Mucosa of rectum (tissue), 2 donors: ENCODE data around the gene MTNR1A.
A peak's percentile ranks its signal among the peaks of the same experiment; 100 is the strongest.

Source experiments
- H3K27ac ChIP-seq, 2 donors: one replicate each; pipeline ENCODE4 v1.7.0; 2013; ENCODE audit warnings: inconsistent platforms in 2 of 2, low read depth in 2 of 2, low read length in 2 of 2
- H3K27me3 ChIP-seq, 2 donors: one replicate each; pipeline ENCODE4 v1.7.0; 2013; ENCODE audit warnings: low read length in 2 of 2; ENCODE audit not compliant: control insufficient read depth in 2 of 2, insufficient read depth in 2 of 2
- H3K36me3 ChIP-seq, 2 donors: one replicate each; pipeline ENCODE4 v1.7.0; 2013; ENCODE audit warnings: low read length in 2 of 2; ENCODE audit not compliant: control insufficient read depth in 2 of 2, insufficient read depth in 2 of 2
- H3K4me1 ChIP-seq, 2 donors: one replicate each; pipeline ENCODE4 v1.7.0; 2013; ENCODE audit warnings: low read length in 2 of 2, mild to moderate bottlenecking in 1 of 2; ENCODE audit not compliant: control insufficient read depth in 2 of 2, insufficient read depth in 2 of 2
- H3K4me3 ChIP-seq, 2 donors: one replicate each; pipeline ENCODE4 v1.7.0; 2013; ENCODE audit warnings: low read length in 2 of 2
- H3K9ac ChIP-seq, 2 donors: one replicate each; pipeline ENCODE4 v1.7.0; 2013; ENCODE audit warnings: low read length in 2 of 2, low read depth in 1 of 2, mild to moderate bottlenecking in 1 of 2
- H3K9me3 ChIP-seq, 2 donors: one replicate each; pipeline ENCODE4 v1.7.0; 2013; ENCODE audit warnings: low read length in 2 of 2; ENCODE audit not compliant: control insufficient read depth in 2 of 2
- donor health status: healthy.
- donor health status: Normal muscosa, but diverticular disease.

Gene MTNR1A

GRCh38 chr4:186554914-186555827 lies at the start of gene MTNR1A:
TSS of gene MTNR1A (minus strand) at chr4:186555567. CDS start at chr4:186555365, 202 bp downstream.
- Histone ChIP-seq H3K9ac (peak within 1 kb of the TSS; percentile 47 to 72), H3K4me1 (no peaks in the 10 kb centered on the region), H3K27me3 (peaks cover 0 to 3% of the 10 kb centered on the region in 2 donors), H3K4me3 (peak within 1 kb of the TSS; percentile 70 to 82), H3K36me3 (no peaks in the 10 kb centered on the region), H3K27ac (peak within 1 kb of the TSS; percentile 58 to 81), H3K9me3 (no peaks in the 10 kb centered on the region)

GRCh38 chr4:186604124-186604807 lies 48.9 kb upstream of the MTNR1A start:
- H3K9ac ChIP-seq, result no peak overlapping the region
- no peaks in the 10 kb centered on the region for H3K9me3 ChIP-seq
- H3K36me3 ChIP-seq, result peaks cover 65 to 74% of the 10 kb centered on the region in 2 donors
- H3K27me3 ChIP-seq, result no peaks in the 10 kb centered on the region
- H3K4me1 ChIP-seq, result no peaks in the 10 kb centered on the region
- no peak overlapping the region for H3K27ac ChIP-seq
- H3K4me3 ChIP-seq, result no peak overlapping the region

- Histone ChIP-seq H3K27ac (no peak overlapping the region), H3K4me3 (no peak overlapping the region), H3K27me3 (no peaks in the 10 kb centered on the region), H3K36me3 (peaks cover 63 to 74% of the 10 kb centered on the region in 2 donors), H3K4me1 (no peaks in the 10 kb centered on the region), H3K9ac (no peak overlapping the region), H3K9me3 (no peaks in the 10 kb centered on the region)
Observed at GRCh38 chr4:186602978-186603377, 47.6 kb upstream of the MTNR1A start.

GRCh38 chr4:186599483-186599882 lies 44.1 kb upstream of the MTNR1A start:
- Histone ChIP-seq H3K9ac (no peak overlapping the region), H3K27me3 (no peaks in the 10 kb centered on the region), H3K27ac (no peak overlapping the region), H3K9me3 (no peaks in the 10 kb centered on the region), H3K4me3 (no peak overlapping the region), H3K4me1 (no peaks in the 10 kb centered on the region), H3K36me3 (peaks cover 66 to 71% of the 10 kb centered on the region in 2 donors)

GRCh38 chr4:186598686-186599085 lies 43.3 kb upstream of the MTNR1A start:
- Histone ChIP-seq H3K36me3 (peaks cover 61 to 68% of the 10 kb centered on the region in 2 donors), H3K4me1 (no peaks in the 10 kb centered on the region), H3K9ac (no peak overlapping the region), H3K27ac (no peak overlapping the region), H3K27me3 (no peaks in the 10 kb centered on the region), H3K4me3 (no peak overlapping the region), H3K9me3 (no peaks in the 10 kb centered on the region)

GRCh38 chr4:186596850-186597390 lies 41.6 kb upstream of the MTNR1A start:
- Histone ChIP-seq H3K4me1 (no peaks in the 10 kb centered on the region), H3K27ac (no peak overlapping the region), H3K9ac (no peak overlapping the region), H3K36me3 (peaks cover 58 to 66% of the 10 kb centered on the region in 2 donors), H3K4me3 (no peak overlapping the region), H3K27me3 (no peaks in the 10 kb centered on the region), H3K9me3 (no peaks in the 10 kb centered on the region)

- Histone ChIP-seq H3K36me3 (peaks cover 62 to 69% of the 10 kb centered on the region in 2 donors), H3K9ac (no peak overlapping the region), H3K9me3 (no peaks in the 10 kb centered on the region), H3K27ac (no peak overlapping the region), H3K27me3 (no peaks in the 10 kb centered on the region), H3K4me1 (no peaks in the 10 kb centered on the region), H3K4me3 (no peak overlapping the region)
Observed at GRCh38 chr4:186596346-186596745, 41.0 kb upstream of the MTNR1A start.

- H3K4me3 ChIP-seq, result no peak overlapping the region
- no peak overlapping the region for H3K9ac ChIP-seq
- H3K9me3 ChIP-seq, result no peaks in the 10 kb centered on the region
- H3K27ac ChIP-seq, result peak overlapping the region in 1 of 2 donors; percentile 9
- no peaks in the 10 kb centered on the region for H3K27me3 ChIP-seq
- no peaks in the 10 kb centered on the region for H3K4me1 ChIP-seq
- H3K36me3 ChIP-seq, result peaks cover 62 to 66% of the 10 kb centered on the region in 2 donors
Observed at GRCh38 chr4:186593587-186593973, 38.2 kb upstream of the MTNR1A start.

GRCh38 chr4:186592966-186593586 lies 37.7 kb upstream of the MTNR1A start:
- H3K9ac ChIP-seq, result no peak overlapping the region
- H3K27me3 ChIP-seq, result no peaks in the 10 kb centered on the region
- no peak overlapping the region for H3K4me3 ChIP-seq
- peaks cover 63 to 69% of the 10 kb centered on the region in 2 donors for H3K36me3 ChIP-seq
- H3K9me3 ChIP-seq, result no peaks in the 10 kb centered on the region
- peak overlapping the region in 1 of 2 donors; percentile 9 for H3K27ac ChIP-seq
- no peaks in the 10 kb centered on the region for H3K4me1 ChIP-seq
